ENCODE measurements around the gene CRB3.
"Not testable (repeated sequence)": the region's sequence is repeated elsewhere in the genome, so short reads cannot be mapped to it uniquely, and the experiment has no call there.

CRB3 gene

GRCh38 chr19:6464070-6464873 is at the start of gene CRB3:
TSS of gene CRB3 (plus strand) at chr19:6464271. CDS start at chr19:6464702, 431 bp downstream.
- no peak for DNase-seq (ENCODE audit: low read depth)

- no peak for DNase-seq (ENCODE audit: low read depth)
Measured at GRCh38 chr19:6414793-6415590, 49.1 kb upstream of the CRB3 start.

- no peak for DNase-seq (ENCODE audit: low read depth)
Measured at GRCh38 chr19:6415591-6416190, 48.4 kb upstream of the CRB3 start.

- no peak for DNase-seq (ENCODE audit: low read depth)
Measured at GRCh38 chr19:6416658-6417405, 47.2 kb upstream of the CRB3 start.

- no peak for DNase-seq (ENCODE audit: low read depth)
Measured at GRCh38 chr19:6417713-6418561, 46.1 kb upstream of the CRB3 start.

GRCh38 chr19:6418562-6418932 is 45.5 kb upstream of the CRB3 start:
- DNase-seq (ENCODE audit: low read depth), result no peak

GRCh38 chr19:6421075-6422014 is 42.7 kb upstream of the CRB3 start:
- DNase-seq (ENCODE audit: low read depth), result no peak

GRCh38 chr19:6423499-6424194 is 40.4 kb upstream of the CRB3 start:
- no peak for DNase-seq (ENCODE audit: low read depth)

GRCh38 chr19:6424195-6424938 is 39.7 kb upstream of the CRB3 start, which contains the start of gene KHSRP:
TSS of gene KHSRP (minus strand) at chr19:6424811. CDS start at chr19:6424701, 110 bp downstream.
- DNase-seq (ENCODE audit: low read depth), result no peak

GRCh38 chr19:6424939-6425731 is 38.9 kb upstream of the CRB3 start:
- peak; percentile 97 for DNase-seq (ENCODE audit: low read depth)

GRCh38 chr19:6425732-6426620 is 38.1 kb upstream of the CRB3 start:
- no peak for DNase-seq (ENCODE audit: low read depth)

GRCh38 chr19:6427131-6427530 is 36.9 kb upstream of the CRB3 start:
- no peak for DNase-seq (ENCODE audit: low read depth)

- DNase-seq (ENCODE audit: low read depth), result not testable (repeated sequence)
Measured at GRCh38 chr19:6428692-6429418, 35.2 kb upstream of the CRB3 start.

- no peak for DNase-seq (ENCODE audit: low read depth)
Measured at GRCh38 chr19:6429419-6430221, 34.5 kb upstream of the CRB3 start.

- DNase-seq (ENCODE audit: low read depth), result no peak
Measured at GRCh38 chr19:6431891-6432290, 32.2 kb upstream of the CRB3 start.

Data from stimulated activated CD8-positive, alpha-beta memory T cell treated with anti-CD3 and anti-CD28 coated beads, Interleukin-7, amount 100 ng/mL, for 24 hours (primary cell).